Dermis blood vessel endothelial cell (primary cell): ENCODE data around the gene ADPRS. TPM values are rescaled to one million over a fixed set of nuclear protein-coding genes. Genes with fewer than 3 reads are reported as not detected.

ENCODE experiments used
- DNase-seq: peaks from one replicate; pipeline ENCODE4 v3.0.0; 2010
- total RNA-seq: library from RNA; depleted of rRNA; stranded (reverse); fragments of >200 nt; gene quantifications from 2 replicates; pipeline ENCODE4 v1.2.3, GENCODE V29; 2014

The ADPRS gene
- total RNA-seq, 1 donor from 2014 or later, result 52.9 TPM

- DNase-seq, result no peak
Measured at GRCh38 chr1:36087233-36088123, 1.2 kb upstream of the ADPRS start.

- no peak for DNase-seq
Measured at GRCh38 chr1:36088265-36088576, 471 bp upstream of the ADPRS start.

- DNase-seq, result peak; percentile 69
Measured at GRCh38 chr1:36089393-36090121, 865 bp downstream of the ADPRS start.

GRCh38 chr1:36091141-36091540 is 2.4 kb downstream of the ADPRS start:
- no peak for DNase-seq

- DNase-seq, result no peak
Measured at GRCh38 chr1:36091698-36092097, 3.0 kb downstream of the ADPRS start.

- DNase-seq, result no peak
Measured at GRCh38 chr1:36092166-36092797, 3.6 kb downstream of the ADPRS start.

- DNase-seq, result no peak
Measured at GRCh38 chr1:36092798-36093185, 4.1 kb downstream of the ADPRS start.

GRCh38 chr1:36093226-36093625 is 4.5 kb downstream of the ADPRS start:
- DNase-seq, result no peak

GRCh38 chr1:36093929-36094328 is 5.2 kb downstream of the ADPRS start:
- DNase-seq, result no peak

GRCh38 chr1:36094621-36095061 is 5.9 kb downstream of the ADPRS start:
- no peak for DNase-seq

- DNase-seq, result peak; percentile 37
Measured at GRCh38 chr1:36095760-36096405, 7.2 kb downstream of the ADPRS start.

- DNase-seq, result peak; percentile 39
Measured at GRCh38 chr1:36096500-36097432, 8.1 kb downstream of the ADPRS start.

- DNase-seq, result no peak
Measured at GRCh38 chr1:36097693-36098585, 9.2 kb downstream of the ADPRS start.

- DNase-seq, result no peak
Measured at GRCh38 chr1:36098650-36099365, 10.1 kb downstream of the ADPRS start.

GRCh38 chr1:36099681-36100341 is 11.1 kb downstream of the ADPRS start:
- DNase-seq, result peak; percentile 86

- DNase-seq, result no peak
Measured at GRCh38 chr1:36100376-36100775, 11.7 kb downstream of the ADPRS start.

- DNase-seq, result no peak
Measured at GRCh38 chr1:36101546-36101945, 12.9 kb downstream of the ADPRS start.

- no peak for DNase-seq
Measured at GRCh38 chr1:36106269-36106668, 17.6 kb downstream of the ADPRS start.

GRCh38 chr1:36107394-36107793 is 18.7 kb downstream of the ADPRS start:
- DNase-seq, result no peak

- DNase-seq, result no peak
Measured at GRCh38 chr1:36108314-36108713, 19.6 kb downstream of the ADPRS start.
